Adrenal gland (tissue), 12 donors: ENCODE data around the gene RET. TPM values are rescaled to one million over a fixed set of nuclear protein-coding genes. Genes with fewer than 3 reads are reported as not detected.
"Not testable (repeated sequence)": the region's sequence is repeated elsewhere in the genome, so short reads cannot be mapped to it uniquely, and the experiment has no call there.

Experiments
- DNase-seq, 7 donors: peaks; one replicate each; pipeline ENCODE4 v3.0.0-alpha.2; 2019 to 2020
- H3K27ac ChIP-seq, 5 donors: fragments of 200-600 bp; sonication (generic) in 4 of 5; 1 replicate in 3 of 5; 2 replicates in 2 of 5; pipeline versions ENCODE4 v1.5.1 to v1.8.0; 2016 to 2020; ENCODE audit warnings: mild to moderate bottlenecking in 1 of 5
- H3K27me3 ChIP-seq: fragments of 200-600 bp; 2 replicates; pipeline ENCODE4 v1.8.0; 2021
- H3K36me3 ChIP-seq, 2 donors: fragments of 200-600 bp; replicated peaks in 1 of 2; 1 replicate in 1 of 2; 2 replicates in 1 of 2; pipeline versions ENCODE4 v1.5.1 to v1.8.0; 2018 to 2022
- H3K4me1 ChIP-seq, 2 donors: fragments of 200-600 bp; replicated peaks in 1 of 2; 1 replicate in 1 of 2; 2 replicates in 1 of 2; pipeline versions ENCODE4 v1.5.1 to v1.8.0; 2018 to 2021
- H3K4me3 ChIP-seq, 4 donors: fragments of 200-600 bp; sonication (generic) in 3 of 4; one replicate each; pipeline ENCODE4 v1.5.1; 2016 to 2018
- H3K9me3 ChIP-seq, 3 donors: fragments of 200-600 bp; sonication (generic) in 1 of 3; replicated peaks in 1 of 3; 1 replicate in 2 of 3; 2 replicates in 1 of 3; pipeline versions ENCODE4 v1.5.1 to v1.8.0; 2016 to 2021
- POLR2A ChIP-seq, 2 donors: fragments of 450-650 bp; IDR thresholded peaks; one replicate each; pipeline ENCODE4 v1.6.1; 2017; ENCODE audit warnings: antibody characterized with exemption in 2 of 2, mild to moderate bottlenecking in 2 of 2, moderate library complexity in 1 of 2
- WGBS, 4 donors: extraction: QIAGEN DNeasy Blood & Tissue Kit in 2 of 4; methylation state at CpG; one replicate each; pipeline versions ENCODE4 v1.1.5 to v1.1.7; 2013 to 2017; 5-methylcytosine and 5-hydroxymethylcytosine counted together
- intact Hi-C, 2 donors: fragments of 100-400 bp; cut with DNase I; formaldehyde crosslinking; loops; one replicate each; pipeline versions ENCODE4 v1.14.1 to v1.15.0; 2022 to 2023
- polyA plus RNA-seq, 3 donors: library from polyadenylated mRNA; stranded (reverse); fragments of 200-250 nt in 2 of 3; fragments of 350-450 nt in 1 of 3; fragmentation: Illumina TruSeq in 1 of 3; extraction: RNeasy Lipid Tissue Mini Kit (QIAGEN cat#74804) in 1 of 3; gene quantifications; one replicate each; pipeline ENCODE4 v1.2.3, GENCODE V29; 2013 to 2014
- total RNA-seq, 9 donors: library from RNA; depleted of rRNA in 4 of 9; stranded (reverse); fragments of >200 nt in 4 of 9; fragments of 120-200 nt in 1 of 9; fragmentation: NEBNext Ultra II Directional in 1 of 9; extraction: Animal tissue kit (Norgen Biotek cat#: 25700) in 1 of 9; gene quantifications; one replicate each; pipeline versions ENCODE4 v1.1.0 to v1.2.4, GENCODE V29; 2013 to 2023
- TF ChIP-seq, protein P1 (sequence below), 6 experiments: fragments of 450-650 bp in 4 of 6; fragments of 200-600 bp in 2 of 6; sonication (generic) in 1 of 6; IDR thresholded peaks; 1 replicate in 5 of 6; 2 replicates in 1 of 6; pipeline versions ENCODE4 v1.5.1 to v1.8.0; 2016 to 2021; ENCODE audit warnings: antibody characterized with exemption in 6 of 6, mild to moderate bottlenecking in 2 of 6, moderate library complexity in 1 of 6
- donor health status: healthy with polysubstance abuse.
- donor health status: Bipolar disorder and iron deficiency.
- donor health status: DM: yes; HTN: yes; CAD: no.
- donor health status: DM: no; HTN: no; CAD: no.
- donor health status: DM: no; HTN: no; CAD: no.
- donor health status: DM: yes; HTN: yes; CAD: no.

Gene RET
- total and polyA plus RNA-seq, 12 donors, result 1.6 to 43.6 (median 6.0) TPM

DNA sequence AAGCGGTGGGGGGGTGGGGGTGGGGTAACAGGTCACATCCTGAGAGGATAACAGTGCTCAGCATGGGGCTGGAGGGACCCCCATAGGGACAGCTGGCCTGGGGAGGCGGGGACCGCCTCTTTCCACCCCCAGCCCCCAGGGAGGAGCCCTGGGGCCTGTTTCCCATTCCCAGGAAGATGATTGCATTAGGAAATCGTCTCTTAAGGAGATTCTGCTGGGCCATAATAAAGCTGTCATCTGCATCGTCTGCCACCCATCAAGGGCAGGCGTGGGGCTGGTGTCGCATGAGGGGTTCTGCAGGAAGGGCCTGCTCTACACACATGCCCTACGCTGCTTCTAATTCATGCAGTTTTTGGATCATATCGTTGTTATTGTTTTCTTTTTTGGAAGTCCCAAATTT is 17.2 kb downstream of the RET start:
- Histone ChIP-seq H3K36me3 (no peaks in the 10 kb centered on the region), H3K27ac (no peak overlapping the region), H3K27me3 (peaks cover 3% of the 10 kb centered on the region), H3K9me3 (no peaks in the 10 kb centered on the region), H3K4me3 (no peak overlapping the region), H3K4me1 (no peaks in the 10 kb centered on the region)
- intact Hi-C loops, result no loop called here
- no peak for DNase-seq
- WGBS, 4 donors, result 67 to 77% (median 70%) methylated on average over 8 to 9 of the region's 9 CpGs
- no peak for TF ChIP-seq POLR2A (IDR thresholded peaks at IDR 0.05)
- TF ChIP-seq, protein P1, sequence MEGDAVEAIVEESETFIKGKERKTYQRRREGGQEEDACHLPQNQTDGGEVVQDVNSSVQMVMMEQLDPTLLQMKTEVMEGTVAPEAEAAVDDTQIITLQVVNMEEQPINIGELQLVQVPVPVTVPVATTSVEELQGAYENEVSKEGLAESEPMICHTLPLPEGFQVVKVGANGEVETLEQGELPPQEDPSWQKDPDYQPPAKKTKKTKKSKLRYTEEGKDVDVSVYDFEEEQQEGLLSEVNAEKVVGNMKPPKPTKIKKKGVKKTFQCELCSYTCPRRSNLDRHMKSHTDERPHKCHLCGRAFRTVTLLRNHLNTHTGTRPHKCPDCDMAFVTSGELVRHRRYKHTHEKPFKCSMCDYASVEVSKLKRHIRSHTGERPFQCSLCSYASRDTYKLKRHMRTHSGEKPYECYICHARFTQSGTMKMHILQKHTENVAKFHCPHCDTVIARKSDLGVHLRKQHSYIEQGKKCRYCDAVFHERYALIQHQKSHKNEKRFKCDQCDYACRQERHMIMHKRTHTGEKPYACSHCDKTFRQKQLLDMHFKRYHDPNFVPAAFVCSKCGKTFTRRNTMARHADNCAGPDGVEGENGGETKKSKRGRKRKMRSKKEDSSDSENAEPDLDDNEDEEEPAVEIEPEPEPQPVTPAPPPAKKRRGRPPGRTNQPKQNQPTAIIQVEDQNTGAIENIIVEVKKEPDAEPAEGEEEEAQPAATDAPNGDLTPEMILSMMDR (IDR thresholded peaks at IDR 0.05), result no peak

DNA sequence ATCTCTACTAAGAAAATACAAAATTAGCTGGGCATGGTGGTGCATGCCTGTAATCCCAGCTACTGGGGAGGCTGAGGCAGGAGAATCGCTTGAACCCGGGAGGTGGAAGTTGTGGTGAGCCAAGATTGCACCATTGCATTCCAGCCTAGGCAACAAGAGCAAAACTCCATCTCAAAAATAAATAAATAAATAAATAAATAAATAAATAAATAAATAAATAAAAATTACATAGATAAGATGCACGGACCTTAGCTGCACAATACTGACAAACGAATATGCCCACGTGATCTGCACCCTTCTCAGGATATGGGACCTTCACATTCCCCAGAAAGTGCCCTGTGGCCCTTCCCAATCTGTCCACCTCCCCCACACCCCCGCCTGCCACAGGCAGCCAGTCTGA is 22.5 kb downstream of the RET start:
- H3K4me3 ChIP-seq, H3K27me3 ChIP-seq, H3K9me3 ChIP-seq, intact Hi-C loops, H3K4me1 ChIP-seq, DNase-seq, H3K27ac ChIP-seq, H3K36me3 ChIP-seq: not testable (repeated sequence)
- WGBS, 4 donors, result 82 to 93% (median 87%) methylated on average over 6 of the region's 6 CpGs

DNA sequence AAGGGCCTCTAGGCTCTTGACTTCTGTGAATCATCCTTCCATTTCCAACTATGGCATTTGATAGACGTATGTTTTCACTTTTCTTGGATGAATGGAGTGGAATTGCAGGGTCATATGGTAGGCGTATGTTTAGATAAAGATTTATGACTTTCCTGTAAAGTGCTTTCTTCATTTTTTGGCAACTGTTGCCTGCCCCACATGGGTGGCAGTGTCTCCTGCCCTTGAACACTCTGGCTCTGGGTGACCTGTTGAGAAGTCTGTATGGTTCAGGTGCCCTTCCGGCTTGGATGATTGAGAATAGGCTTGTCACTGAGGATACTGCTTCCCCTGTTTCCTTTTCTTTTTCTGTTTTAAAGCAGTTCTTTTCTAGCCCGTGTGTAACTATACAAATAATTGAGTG is 23.1 kb downstream of the RET start:
- Histone ChIP-seq H3K27ac (no peak overlapping the region), H3K4me3 (no peak overlapping the region), H3K36me3 (no peaks in the 10 kb centered on the region), H3K9me3 (no peaks in the 10 kb centered on the region), H3K27me3 (peaks cover 3% of the 10 kb centered on the region), H3K4me1 (peaks cover 0 to 7% of the 10 kb centered on the region in 2 donors)
- WGBS, 4 donors, result 52 to 78% (median 71%) methylated on average over 4 of the region's 4 CpGs
- no peak for DNase-seq
- TF ChIP-seq, protein P1 (IDR thresholded peaks at IDR 0.05), result no peak
- TF ChIP-seq POLR2A (IDR thresholded peaks at IDR 0.05), result no peak
- intact Hi-C loops, result no loop called here

DNA sequence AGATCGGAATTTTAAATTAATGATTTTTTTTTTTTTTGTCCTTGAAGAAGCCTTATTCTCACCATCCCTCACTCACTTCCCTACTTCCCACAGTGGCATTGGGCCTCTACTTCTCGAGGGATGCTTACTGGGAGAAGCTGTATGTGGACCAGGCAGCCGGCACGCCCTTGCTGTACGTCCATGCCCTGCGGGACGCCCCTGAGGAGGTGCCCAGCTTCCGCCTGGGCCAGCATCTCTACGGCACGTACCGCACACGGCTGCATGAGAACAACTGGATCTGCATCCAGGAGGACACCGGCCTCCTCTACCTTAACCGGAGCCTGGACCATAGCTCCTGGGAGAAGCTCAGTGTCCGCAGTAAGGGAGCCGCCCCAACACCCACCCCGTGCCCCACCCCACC is 23.5 kb downstream of the RET start:
- intact Hi-C loops, result no loop called here

More for the DNA sequence above, 23.5 kb downstream of the RET start:
- no peak for TF ChIP-seq POLR2A (IDR thresholded peaks at IDR 0.05)
- TF ChIP-seq, protein P1 (IDR thresholded peaks at IDR 0.05), result no peak
- Histone ChIP-seq H3K4me3 (no peak overlapping the region), H3K9me3 (no peaks in the 10 kb centered on the region), H3K27ac (no peak overlapping the region), H3K27me3 (peaks cover 3% of the 10 kb centered on the region), H3K4me1 (peaks cover 0 to 12% of the 10 kb centered on the region in 2 donors), H3K36me3 (no peaks in the 10 kb centered on the region)
- no peak for DNase-seq
- WGBS, 4 donors, result 84 to 90% (median 87%) methylated on average over 11 to 17 of the region's 17 CpGs
